ENCODE data around the gene SULT1A2. TPM values are rescaled to one million over a fixed set of nuclear protein-coding genes. Genes with fewer than 3 reads are reported as not detected.

SULT1A2 gene
- total and polyA plus RNA-seq, 2 of the 4 experiments (the other 2 are of a cell fraction) = 0.09 TPM; not detected in 1

GRCh38 chr16:28561557-28562187, 35.2 kb downstream of the SULT1A2 start:
- peak; percentile 59 for ATAC-seq (ENCODE audit: low read depth)
- Histone ChIP-seq H3K9me3 (ENCODE audit: control insufficient read depth, insufficient read depth, low read length) (no peaks in the 10 kb centered on the region), H2AK5ac (ENCODE audit: low read depth, low read length) (peak overlapping the region; percentile 74; the same call in 1 of the 2 replicates), H2BK15ac (ENCODE audit: low read depth, low read length) (no peak overlapping the region), H2BK120ac (ENCODE audit: low read depth, low read length) (no peak overlapping the region), H3K23ac (ENCODE audit: low read depth, low read length) (no peak overlapping the region), H3K18ac (ENCODE audit: low read depth, low read length) (no peak overlapping the region), H3K4ac (ENCODE audit: low read depth, low read length) (peak overlapping the region; percentile 5; the same call in 1 of the 2 replicates), H2AFZ (replicated peaks; ENCODE audit: low read length, poor library complexity) (no peak overlapping the region), H2BK5ac (ENCODE audit: low read depth, low read length, poor library complexity, severe bottlenecking) (no peak overlapping the region), H4K8ac (ENCODE audit: low read depth in 2 of 2, low read length in 2 of 2) (0 out of 4 replicates have a peak overlapping the region, but pooled peaks of 1 of the 2 experiments have one; percentile 9), H2AK9ac (replicated peaks; ENCODE audit: low read depth, low read length, poor library complexity) (no peak overlapping the region), H3K4me2 (ENCODE audit: low read depth, low read length) (no peak overlapping the region), H4K5ac (ENCODE audit: low read depth, low read length) (no peak overlapping the region), H3K14ac (replicated peaks; ENCODE audit: low read depth, low read length) (no peak overlapping the region; the same call in 1 of the 2 replicates), H3K27ac (ENCODE audit: insufficient read depth, low read length) (no peak overlapping the region), H2BK20ac (ENCODE audit: low read depth, low read length) (no peak overlapping the region), H4K20me1 (ENCODE audit: insufficient read depth, low read length) (no peaks in the 10 kb centered on the region), H3K27me3 (ENCODE audit: control insufficient read depth, insufficient read depth, low read length) (no peaks in the 10 kb centered on the region), H3K36me3 (ENCODE audit: control insufficient read depth, insufficient read depth, low read length) (peaks cover 5% of the 10 kb centered on the region), H4K91ac (ENCODE audit: insufficient read depth, low read depth, low read length) (no peak overlapping the region), H3K4me3 (ENCODE audit: insufficient read depth, low read depth, low read length) (no peak overlapping the region), H3K79me1 (ENCODE audit: low read depth in 1 of 2, low read length in 2 of 2) (peaks cover 16 to 22% of the 10 kb centered on the region in 2 experiments), H3K56ac (ENCODE audit: extremely low read depth, insufficient read depth, low read length) (no peak overlapping the region), H3K9me1 (ENCODE audit: insufficient read depth, low read length) (peaks cover 6% of the 10 kb centered on the region; the same call in 1 of the 2 replicates), H3K4me1 (ENCODE audit: control insufficient read depth, insufficient read depth, low read length) (peaks cover 6% of the 10 kb centered on the region; the same call in 1 of the 2 replicates), H3K9ac (ENCODE audit: low read depth, low read length) (no peak overlapping the region)
- CTCF ChIA-PET = no interaction called here
- 60% methylated on average over 5 of the region's 7 CpGs; no CpG with 5 or more reads in 1 of the 2 experiments for WGBS, 2 experiments (ENCODE audit: extremely low coverage in 2 of 2, insufficient read length in 1 of 2)
- dilution Hi-C loops (cut with HindIII; ENCODE audit: low sequenced_read_pairs, unreplicated experiment) (no loop called here), intact Hi-C loops (cut with micrococcal nuclease) (no loop called here), in situ Hi-C loops (cut with MboI; ENCODE audit: low sequenced_read_pairs) (no loop called here)
- TF ChIP-seq CHD1 (IDR thresholded peaks at IDR 0.05; ENCODE audit: low read depth, low read length) (no peak), RFX5 (IDR thresholded peaks at IDR 0.05; ENCODE audit: low read depth, low read length) (no peak), NFE2L2 (IDR thresholded peaks at IDR 0.05; ENCODE audit: low read depth, low read length) (no peak), FOS (IDR thresholded peaks at IDR 0.05; ENCODE audit: low read depth, low read length) (no peak), MAFK (IDR thresholded peaks at IDR 0.05; ENCODE audit: low read depth, low read length) (no peak), RAD21 (IDR thresholded peaks at IDR 0.05; ENCODE audit: low read length) (no peak), MXI1 (IDR thresholded peaks at IDR 0.05; ENCODE audit: borderline replicate concordance, low read depth, low read length) (no peak), RCOR1 (IDR thresholded peaks at IDR 0.05; ENCODE audit: insufficient replicate concordance, low read length) (no peak), CTCF (conservative IDR thresholded peaks at IDR 0.05; ENCODE audit: low read depth, low read length) (no peak), MAZ (IDR thresholded peaks at IDR 0.05; ENCODE audit: borderline replicate concordance, low read depth, low read length) (no peak), BHLHE40 (IDR thresholded peaks at IDR 0.05; ENCODE audit: low read depth, low read length) (no peak), ELK1 (IDR thresholded peaks at IDR 0.05; ENCODE audit: borderline replicate concordance, low read depth, low read length) (no peak), USF2 (IDR thresholded peaks at IDR 0.05; ENCODE audit: low read depth, low read length) (no peak), SMC3 (IDR thresholded peaks at IDR 0.05; ENCODE audit: low read depth, low read length) (no peak), CEBPB (IDR thresholded peaks at IDR 0.05; ENCODE audit: low read depth, low read length) (no peak), POLR2A (IDR thresholded peaks at IDR 0.05; ENCODE audit: low read depth, low read length) (no peak)
- no TSS peak for BruUV-seq (replicated peaks)
- DNase-seq = no peak
- POLR2A ChIA-PET (ENCODE audit: unreplicated experiment) = no interaction called here

All from IMR-90 (cell line).